Gastrocnemius medialis (tissue), 4 donors: ENCODE measurements around the gene C4orf50.

ENCODE experiments used
- CTCF ChIP-seq, 5 experiments: fragments of 450-650 bp in 3 of 5; fragments of 200-600 bp in 2 of 5; sonication (generic) in 2 of 5; IDR thresholded peaks in 4 of 5; conservative IDR thresholded peaks in 1 of 5; 1 replicate in 4 of 5; 2 replicates in 1 of 5; pipeline ENCODE4 v1.5.1; 2016 to 2019; ENCODE audit warnings: antibody characterized with exemption in 5 of 5, mild to moderate bottlenecking in 3 of 5, moderate library complexity in 3 of 5
- POLR2A ChIP-seq, 2 donors: fragments of 450-650 bp; IDR thresholded peaks; one replicate each; pipeline ENCODE4 v1.6.1; 2017; ENCODE audit warnings: antibody characterized with exemption in 2 of 2, mild to moderate bottlenecking in 2 of 2, moderate library complexity in 2 of 2

GRCh38 chr4:5945936-5946335 lies 72.3 kb downstream of the C4orf50 start:
- TF ChIP-seq CTCF (IDR thresholded peaks at IDR 0.05 in 4 of 5, conservative IDR thresholded peaks at IDR 0.05 in 1 of 5), result no peak
- TF ChIP-seq POLR2A (IDR thresholded peaks at IDR 0.05), result no peak
